NB4 (cell line): ENCODE data around the gene COL5A1.

Experiments used
- DNase-seq: peaks from one replicate; pipeline ENCODE4 v3.0.0; 2010; ENCODE audit warnings: low read depth
- H3K4me3 ChIP-seq: one replicate; pipeline ENCODE4 v1.5.1; 2011; ENCODE audit warnings: mild to moderate bottlenecking, low read depth, low read length, moderate library complexity
- CTCF ChIP-seq: IDR thresholded peaks from one replicate; pipeline ENCODE4 v1.5.1; 2012; ENCODE audit warnings: low read depth, low read length
- MAX ChIP-seq: IDR thresholded peaks from 2 replicates; pipeline ENCODE4 v1.6.1; 2011; ENCODE audit warnings: low read depth, low read length
- MYC ChIP-seq: IDR thresholded peaks from 2 replicates; pipeline ENCODE4 v1.6.1; 2011; ENCODE audit warnings: low read depth, low read length
- POLR2A ChIP-seq: IDR thresholded peaks from 2 replicates; pipeline ENCODE4 v1.6.1; 2011; ENCODE audit warnings: mild to moderate bottlenecking; ENCODE audit not compliant: insufficient read length; ENCODE audit errors: extremely low read depth

Gene COL5A1

GRCh38 chr9:134808447-134808792 is 166.8 kb downstream of the COL5A1 start:
- DNase-seq: no peak
- H3K4me3 ChIP-seq: no peak overlapping the region
- TF ChIP-seq MYC (no peak), MAX (no peak), CTCF (no peak), POLR2A (no peak)

- TF ChIP-seq POLR2A (no peak), CTCF (no peak), MYC (no peak), MAX (no peak)
- H3K4me3 ChIP-seq: no peak overlapping the region
- no peak for DNase-seq
Observed at GRCh38 chr9:134809292-134809691, 167.7 kb downstream of the COL5A1 start.

GRCh38 chr9:134809826-134810225 is 168.2 kb downstream of the COL5A1 start:
- no peak for TF ChIP-seq CTCF
- no peak for TF ChIP-seq MYC
- no peak for TF ChIP-seq MAX
- TF ChIP-seq POLR2A: no peak
- H3K4me3 ChIP-seq: no peak overlapping the region
- no peak for DNase-seq

- TF ChIP-seq CTCF: no peak
- no peak for TF ChIP-seq MYC
- no peak for TF ChIP-seq POLR2A
- TF ChIP-seq MAX: no peak
- no peak for DNase-seq
- no peak overlapping the region for H3K4me3 ChIP-seq
Observed at GRCh38 chr9:134811079-134811672, 169.6 kb downstream of the COL5A1 start.

DNA sequence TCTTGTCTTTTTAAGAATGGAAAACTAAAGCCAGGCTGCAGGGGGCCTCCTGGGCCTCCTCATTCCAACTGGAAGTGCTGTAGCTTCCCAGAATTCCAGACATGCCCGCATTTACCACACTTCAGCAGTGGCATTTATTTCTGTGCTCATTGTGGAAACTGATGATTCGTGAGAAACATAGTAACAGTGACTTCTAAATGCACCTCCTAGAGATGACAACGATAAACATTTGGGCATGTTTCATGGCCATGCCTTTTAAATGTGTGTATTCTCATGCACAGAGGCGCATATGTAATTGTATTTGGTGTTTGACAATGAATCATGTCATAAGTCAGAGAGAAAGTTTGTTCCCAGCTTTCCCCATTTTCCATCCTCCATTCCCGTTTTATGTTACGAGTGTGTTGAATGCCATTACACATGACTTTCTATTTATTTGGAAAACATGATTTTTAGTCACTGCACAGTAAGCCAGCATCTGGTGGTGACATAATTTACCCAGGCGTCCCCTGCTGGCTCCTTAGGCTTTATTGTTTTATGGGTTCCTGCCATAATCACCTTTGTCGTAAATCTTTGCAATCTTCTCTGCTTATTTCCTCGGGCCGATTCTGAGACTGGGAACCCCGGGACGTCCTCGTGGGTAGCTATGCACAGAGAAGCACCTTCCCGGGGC is 170.2 kb downstream of the COL5A1 start:
- H3K4me3 ChIP-seq: no peak overlapping the region
- DNase-seq: no peak
- TF ChIP-seq MYC: no peak
- TF ChIP-seq MAX: no peak
- no peak for TF ChIP-seq POLR2A
- no peak for TF ChIP-seq CTCF

GRCh38 chr9:134812343-134812673 is 170.7 kb downstream of the COL5A1 start:
- DNase-seq: no peak
- TF ChIP-seq MAX (no peak), CTCF (no peak), POLR2A (no peak), MYC (no peak)

More at GRCh38 chr9:134812343-134812673, 170.7 kb downstream of the COL5A1 start:
- H3K4me3 ChIP-seq: no peak overlapping the region
